Loucy (cell line): ENCODE results near the gene USP11.

Experiments used
- CTCF ChIP-seq: fragments of 200-600 bp; sonication (generic); conservative IDR thresholded peaks from 2 replicates; pipeline ENCODE4 v1.5.1; 2014; ENCODE audit warnings: mild to moderate bottlenecking, antibody characterized with exemption, low read length
- EZH2phosphoT487 ChIP-seq: fragments of 200-600 bp; IDR thresholded peaks from 2 replicates; pipeline ENCODE4 v1.6.1; 2018; ENCODE audit warnings: antibody characterized with exemption, mild to moderate bottlenecking, moderate library complexity, borderline replicate concordance

GRCh38 chrX:47296766-47297365, 64.1 kb downstream of the USP11 start:
- TF ChIP-seq CTCF (no peak), EZH2phosphoT487 (no peak)
